PC-3 (cell line): ENCODE measurements around the gene CARNS1. TPM values are rescaled to one million over a fixed set of nuclear protein-coding genes. Genes with fewer than 3 reads are reported as not detected.
A peak's percentile ranks its signal among the peaks of the same experiment; 100 is the strongest.

ENCODE experiments used
- ATAC-seq: fragments of 200-7000 bp; cut with Tn5 transposase; 2 replicates; pipeline ENCODE4 v1.9.1; 2020; ENCODE audit warnings: mild to moderate bottlenecking, moderate library complexity
- BruUV-seq: library from RNA; stranded (reverse); fragments of 400-500 nt; replicated peaks from 2 replicates; lab custom pipeline; 2021; lab: Mats Ljungman, UMichigan
- CTCF ChIA-PET: fragments of 300-600 bp; sonication (Branson Sonifier 250); formaldehyde crosslinking; loops from one replicate; lab custom pipeline; 2022; ENCODE audit warnings: antibody characterized with exemption; lab: Charles Lee
- POLR2A ChIA-PET: fragments of 300-600 bp; sonication (Branson Sonifier 250); formaldehyde crosslinking; loops from one replicate; lab custom pipeline; 2022; ENCODE audit warnings: antibody characterized with exemption; ENCODE audit not compliant: unreplicated experiment; lab: Charles Lee
- DNase-seq: peaks from one replicate; pipeline ENCODE4 v3.0.0-alpha.2; 2015
- H2AFZ ChIP-seq: fragments of 300-600 bp; sonication (generic); 2 replicates; pipeline ENCODE4 v1.6.0; 2016; ENCODE audit warnings: antibody characterized with exemption, low read length
- H3F3A ChIP-seq: fragments of 300-600 bp; sonication (generic); one replicate; pipeline ENCODE4 v1.6.0; 2017; ENCODE audit warnings: antibody characterized with exemption, low read length, control low read depth, mild to moderate bottlenecking; ENCODE audit not compliant: unreplicated experiment
- H3K27ac ChIP-seq: fragments of 300-600 bp; sonication (generic); 2 replicates; pipeline ENCODE4 v1.5.1; 2016; ENCODE audit warnings: mild to moderate bottlenecking, low read length
- H3K27me3 ChIP-seq: fragments of 300-600 bp; sonication (generic); 2 replicates; pipeline ENCODE4 v1.6.1; 2016; ENCODE audit warnings: low read length, mixed read lengths
- H3K36me3 ChIP-seq: fragments of 300-600 bp; sonication (generic); 2 replicates; pipeline ENCODE4 v1.6.1; 2016; ENCODE audit warnings: low read depth, mixed run types, low read length, mixed read lengths
- H3K4me1 ChIP-seq: fragments of 300-600 bp; sonication (generic); 2 replicates; pipeline ENCODE4 v1.5.1; 2016; ENCODE audit warnings: low read length; ENCODE audit not compliant: insufficient read depth
- H3K4me2 ChIP-seq: fragments of 300-600 bp; sonication (generic); 2 replicates; pipeline ENCODE4 v1.6.0; 2016; ENCODE audit warnings: low read length
- H3K4me3 ChIP-seq: fragments of 300-600 bp; sonication (generic); 2 replicates; pipeline ENCODE4 v1.5.1; 2016; ENCODE audit warnings: mild to moderate bottlenecking, low read length, mixed read lengths
- H3K79me2 ChIP-seq: fragments of 300-600 bp; sonication (generic); 2 replicates; pipeline ENCODE4 v1.6.1; 2017; ENCODE audit warnings: low read length, mixed read lengths
- H3K9ac ChIP-seq: fragments of 300-600 bp; sonication (generic); 2 replicates; pipeline ENCODE4 v1.6.0; 2016; ENCODE audit warnings: mild to moderate bottlenecking, low read length
- H3K9me2 ChIP-seq: fragments of 300-600 bp; sonication (generic); replicated peaks from 2 replicates; pipeline ENCODE4 v1.6.1; 2016; ENCODE audit warnings: mixed run types, low read length, mixed read lengths
- H3K9me3 ChIP-seq: fragments of 300-600 bp; sonication (generic); 2 replicates; pipeline ENCODE4 v1.6.1; 2016; ENCODE audit warnings: low read length, mixed read lengths
- H4K20me1 ChIP-seq: fragments of 300-600 bp; sonication (generic); 2 replicates; pipeline ENCODE4 v1.6.1; 2016; ENCODE audit warnings: low read length, mixed read lengths
- CTCF ChIP-seq: fragments of 300-600 bp; sonication (generic); conservative IDR thresholded peaks from 2 replicates; pipeline ENCODE4 v1.5.1; 2017; ENCODE audit warnings: antibody characterized with exemption, low read depth, mild to moderate bottlenecking, low read length
- EZH2 ChIP-seq: fragments of 300-600 bp; sonication (generic); IDR thresholded peaks from one replicate; pipeline ENCODE4 v1.6.1; 2017; ENCODE audit warnings: antibody characterized with exemption, mild to moderate bottlenecking, low read length; ENCODE audit not compliant: unreplicated experiment
- EZH2phosphoT487 ChIP-seq: fragments of 300-600 bp; sonication (generic); IDR thresholded peaks from 2 replicates; pipeline ENCODE4 v1.6.1; 2018; ENCODE audit warnings: mild to moderate bottlenecking, antibody characterized with exemption, low read length, borderline replicate concordance
- intact Hi-C: fragments of 100-400 bp; cut with micrococcal nuclease; formaldehyde crosslinking; loops from 2 replicates; pipeline ENCODE4 v1.9.0; 2023
- total RNA-seq: library from RNA; depleted of rRNA; stranded (reverse); fragments of >200 nt; gene quantifications from 2 replicates; pipeline ENCODE4 v1.2.3, GENCODE V29; 2014

The CARNS1 gene
- total RNA-seq, 1 experiment from 2014 or later, result 0.22 TPM

- DNase-seq (no peak), ATAC-seq (no peak)
- Histone ChIP-seq H3K79me2 (peaks cover 11% of the 10 kb centered on the region; the same call in 1 of the 2 replicates), H3K36me3 (no peaks in the 10 kb centered on the region), H3K4me3 (no peak overlapping the region), H3F3A (no peaks in the 10 kb centered on the region), H2AFZ (no peak overlapping the region), H3K9ac (no peak overlapping the region), H3K27ac (0 out of 2 replicates have a peak overlapping the region, but pooled peaks have one; percentile 4), H4K20me1 (no peaks in the 10 kb centered on the region), H3K9me2 (no peaks in the 10 kb centered on the region), H3K4me2 (no peak overlapping the region), H3K4me1 (peaks cover 69% of the 10 kb centered on the region), H3K27me3 (no peaks in the 10 kb centered on the region), H3K9me3 (no peaks in the 10 kb centered on the region)
- CTCF ChIA-PET, result interaction anchor here (0.6 to 4.7 kb wide), 12 partner anchors 7 to 330 kb away, joined by 3 to 55 read pairs (median 4); partner anchors contain the start of gene POLD4
- intact Hi-C loops, result no loop called here
- no TSS peak for BruUV-seq
- POLR2A ChIA-PET, result interaction anchor here (0.6 kb wide), 1 partner anchor 36 kb away, joined by 4 read pairs; no protein-coding TSS in a partner anchor
- no peak for TF ChIP-seq EZH2phosphoT487
- TF ChIP-seq EZH2, result no peak
Observed at GRCh38 chr11:67381244-67381972, 34.1 kb upstream of the CARNS1 start.

GRCh38 chr11:67382276-67383136, 33.0 kb upstream of the CARNS1 start:
- peak; percentile 93 for DNase-seq
- Histone ChIP-seq H3K4me3 (no peak overlapping the region), H3K9me3 (no peaks in the 10 kb centered on the region), H3K4me2 (no peak overlapping the region), H3K4me1 (peaks cover 58% of the 10 kb centered on the region), H3K27me3 (no peaks in the 10 kb centered on the region), H3K9me2 (no peaks in the 10 kb centered on the region), H3K27ac (no peak overlapping the region), H3K9ac (no peak overlapping the region), H3F3A (no peaks in the 10 kb centered on the region), H2AFZ (0 out of 2 replicates have a peak overlapping the region, but pooled peaks have one; percentile 8), H3K36me3 (no peaks in the 10 kb centered on the region), H3K79me2 (peaks cover 11% of the 10 kb centered on the region; the same call in 1 of the 2 replicates), H4K20me1 (no peaks in the 10 kb centered on the region)
- intact Hi-C loops, result loop anchor here (1.0 kb wide), 2 partner anchors 25 to 31 kb away; no protein-coding TSS in a partner anchor
- peak; percentile 51 for ATAC-seq
- POLR2A ChIA-PET, result interaction anchor here (0.7 kb wide), 1 partner anchor 37 kb away, joined by 3 read pairs; no protein-coding TSS in a partner anchor
- no TSS peak for BruUV-seq
- TF ChIP-seq CTCF, result peak; percentile 99
- no peak for TF ChIP-seq EZH2phosphoT487
- CTCF ChIA-PET, result interaction anchor here (0.5 to 4.7 kb wide), 11 partner anchors 8 to 120 kb away, joined by 3 to 55 read pairs (median 8); partner anchors contain the start of gene POLD4

- no peaks in the 10 kb centered on the region for H3K36me3 ChIP-seq
- no peaks in the 10 kb centered on the region for H4K20me1 ChIP-seq
- no peaks in the 10 kb centered on the region for H3K9me2 ChIP-seq
- DNase-seq, result peak; percentile 70
- no peak overlapping the region for H2AFZ ChIP-seq
- TF ChIP-seq EZH2 (no peak), EZH2phosphoT487 (no peak), CTCF (no peak)
- ATAC-seq, result peak; percentile 12
- intact Hi-C loops, result no loop called here
- 0 out of 2 replicates have a peak, but pooled peaks cover 3% of the 10 kb centered on the region for H3K79me2 ChIP-seq
- H3F3A ChIP-seq, result no peaks in the 10 kb centered on the region
- H3K4me3 ChIP-seq, result no peak overlapping the region
- H3K9ac ChIP-seq, result no peak overlapping the region
- ChIA-PET CTCF (interaction anchor here (0.5 kb wide), 1 partner anchor 31 kb away, joined by 3 read pairs; no protein-coding TSS in a partner anchor), POLR2A (interaction anchor here (0.6 kb wide), 1 partner anchor 32 kb away, joined by 3 read pairs; no protein-coding TSS in a partner anchor)
- no peaks in the 10 kb centered on the region for H3K27me3 ChIP-seq
- peak overlapping the region; percentile 40 for H3K4me2 ChIP-seq
- H3K27ac ChIP-seq, result no peak overlapping the region
- H3K9me3 ChIP-seq, result no peaks in the 10 kb centered on the region
- peaks cover 34% of the 10 kb centered on the region for H3K4me1 ChIP-seq
- BruUV-seq, result no TSS peak
Observed at GRCh38 chr11:67384851-67385366, 30.6 kb upstream of the CARNS1 start.
